ENCODE measurements around the gene ELOVL1.
"Not testable (repeated sequence)": the region's sequence is repeated elsewhere in the genome, so short reads cannot be mapped to it uniquely, and the experiment has no call there.

The ELOVL1 gene

GRCh38 chr1:43382027-43382779 is 14.4 kb upstream of the ELOVL1 start:
- in situ Hi-C loops (cut with MboI; ENCODE audit: low sequenced_read_pairs): no loop called here

GRCh38 chr1:43381612-43382011 is 13.8 kb upstream of the ELOVL1 start:
- in situ Hi-C loops (cut with MboI; ENCODE audit: low sequenced_read_pairs): no loop called here

- in situ Hi-C loops (cut with MboI; ENCODE audit: low sequenced_read_pairs): no loop called here
These were observed 11.7 kb upstream of the ELOVL1 start for GRCh38 chr1:43379476-43379875.

- in situ Hi-C loops (cut with MboI; ENCODE audit: low sequenced_read_pairs): no loop called here
These were observed 10.0 kb upstream of the ELOVL1 start for GRCh38 chr1:43377831-43378230.

GRCh38 chr1:43376723-43377235 is 9.0 kb upstream of the ELOVL1 start:
- in situ Hi-C loops (cut with MboI; ENCODE audit: low sequenced_read_pairs): no loop called here

- in situ Hi-C loops (cut with MboI; ENCODE audit: low sequenced_read_pairs): no loop called here
These were observed 5.5 kb upstream of the ELOVL1 start for GRCh38 chr1:43373066-43373940.

- in situ Hi-C loops (cut with MboI; ENCODE audit: low sequenced_read_pairs): no loop called here
These were observed 4.4 kb upstream of the ELOVL1 start for GRCh38 chr1:43372172-43372571.

GRCh38 chr1:43370564-43370963 is 2.8 kb upstream of the ELOVL1 start:
- in situ Hi-C loops (cut with MboI; ENCODE audit: low sequenced_read_pairs): no loop called here

- in situ Hi-C loops (cut with MboI; ENCODE audit: low sequenced_read_pairs): not testable (repeated sequence)
These were observed 2.0 kb upstream of the ELOVL1 start for GRCh38 chr1:43369779-43370178.

- in situ Hi-C loops (cut with MboI; ENCODE audit: low sequenced_read_pairs): no loop called here
These were observed 822 bp upstream of the ELOVL1 start for GRCh38 chr1:43368646-43369020.

- in situ Hi-C loops (cut with MboI; ENCODE audit: low sequenced_read_pairs): no loop called here
These were observed 546 bp downstream of the ELOVL1 start for GRCh38 chr1:43367026-43367903.

GRCh38 chr1:43366601-43367025 is 1.2 kb downstream of the ELOVL1 start:
- in situ Hi-C loops (cut with MboI; ENCODE audit: low sequenced_read_pairs): no loop called here

- in situ Hi-C loops (cut with MboI; ENCODE audit: low sequenced_read_pairs): no loop called here
These were observed 1.6 kb downstream of the ELOVL1 start for GRCh38 chr1:43366179-43366578.

- in situ Hi-C loops (cut with MboI; ENCODE audit: low sequenced_read_pairs): no loop called here
These were observed 2.1 kb downstream of the ELOVL1 start for GRCh38 chr1:43365678-43366077.

GRCh38 chr1:43363935-43364525 is 3.8 kb downstream of the ELOVL1 start:
- in situ Hi-C loops (cut with MboI; ENCODE audit: low sequenced_read_pairs): no loop called here

GRCh38 chr1:43363283-43363934 is 4.4 kb downstream of the ELOVL1 start:
- in situ Hi-C loops (cut with MboI; ENCODE audit: low sequenced_read_pairs): no loop called here

- in situ Hi-C loops (cut with MboI; ENCODE audit: low sequenced_read_pairs): no loop called here
These were observed 7.2 kb downstream of the ELOVL1 start for GRCh38 chr1:43360616-43361015.

- in situ Hi-C loops (cut with MboI; ENCODE audit: low sequenced_read_pairs): no loop called here
These were observed 8.1 kb downstream of the ELOVL1 start for GRCh38 chr1:43359696-43360095.

GRCh38 chr1:43358746-43359693 is 8.8 kb downstream of the ELOVL1 start, which contains the start of gene CDC20:
Gene CDC20 (plus strand): TSS chr1:43358981. CDS start chr1:43359216, 235 bp downstream.
- in situ Hi-C loops (cut with MboI; ENCODE audit: low sequenced_read_pairs): no loop called here
